ENCODE measurements around the gene ZNF710.

DNA sequence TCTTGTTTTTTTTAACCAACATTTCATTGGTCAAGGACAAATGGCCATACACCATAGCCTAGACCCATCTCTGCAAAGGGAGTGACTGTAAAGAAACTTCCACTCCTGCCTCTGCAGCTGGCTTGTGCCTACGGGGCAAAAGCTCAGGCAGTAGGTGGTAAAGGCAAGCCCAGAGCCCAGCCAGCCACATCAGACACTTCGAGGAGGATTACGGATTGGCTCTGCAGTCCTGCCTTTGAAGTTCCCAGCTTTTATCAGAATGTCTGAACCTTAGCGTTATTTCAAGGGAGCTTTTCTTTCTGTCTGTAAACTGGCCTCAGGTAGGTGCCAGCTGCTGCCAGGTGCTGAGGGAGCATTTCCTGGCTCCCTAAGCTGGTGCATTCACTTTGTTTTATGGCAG is 15.6 kb downstream of the ZNF710 start:
- TF ChIP-seq, protein P1, sequence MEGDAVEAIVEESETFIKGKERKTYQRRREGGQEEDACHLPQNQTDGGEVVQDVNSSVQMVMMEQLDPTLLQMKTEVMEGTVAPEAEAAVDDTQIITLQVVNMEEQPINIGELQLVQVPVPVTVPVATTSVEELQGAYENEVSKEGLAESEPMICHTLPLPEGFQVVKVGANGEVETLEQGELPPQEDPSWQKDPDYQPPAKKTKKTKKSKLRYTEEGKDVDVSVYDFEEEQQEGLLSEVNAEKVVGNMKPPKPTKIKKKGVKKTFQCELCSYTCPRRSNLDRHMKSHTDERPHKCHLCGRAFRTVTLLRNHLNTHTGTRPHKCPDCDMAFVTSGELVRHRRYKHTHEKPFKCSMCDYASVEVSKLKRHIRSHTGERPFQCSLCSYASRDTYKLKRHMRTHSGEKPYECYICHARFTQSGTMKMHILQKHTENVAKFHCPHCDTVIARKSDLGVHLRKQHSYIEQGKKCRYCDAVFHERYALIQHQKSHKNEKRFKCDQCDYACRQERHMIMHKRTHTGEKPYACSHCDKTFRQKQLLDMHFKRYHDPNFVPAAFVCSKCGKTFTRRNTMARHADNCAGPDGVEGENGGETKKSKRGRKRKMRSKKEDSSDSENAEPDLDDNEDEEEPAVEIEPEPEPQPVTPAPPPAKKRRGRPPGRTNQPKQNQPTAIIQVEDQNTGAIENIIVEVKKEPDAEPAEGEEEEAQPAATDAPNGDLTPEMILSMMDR (IDR thresholded peaks at IDR 0.05) = no peak
- TF ChIP-seq POLR2A (IDR thresholded peaks at IDR 0.05) = no peak

Data from testis (tissue), 2 donors.